BE2C (cell line): ENCODE measurements around the gene MRGPRX2.

Experiments used
- DNase-seq: peaks from one replicate; pipeline ENCODE4 v3.0.0-alpha.2; 2020
- H3K27me3 ChIP-seq: fragments of 250-450 bp; sonication (Bioruptor Pico); 2 replicates; pipeline ENCODE4 v1.5.1; 2020; ENCODE audit warnings: mild to moderate bottlenecking
- H3K36me3 ChIP-seq: fragments of 250-450 bp; sonication (Bioruptor Pico); 2 replicates; pipeline ENCODE4 v1.5.1; 2020; ENCODE audit warnings: mild to moderate bottlenecking
- H3K4me1 ChIP-seq: fragments of 250-450 bp; sonication (Bioruptor Pico); 2 replicates; pipeline ENCODE4 v1.5.1; 2020
- H3K4me3 ChIP-seq: 2 replicates; pipeline ENCODE4 v1.5.1; 2011; ENCODE audit warnings: low read depth, low read length
- H3K9me3 ChIP-seq: fragments of 250-450 bp; sonication (Bioruptor Pico); 2 replicates; pipeline ENCODE4 v1.5.1; 2020
- CTCF ChIP-seq: IDR thresholded peaks from 2 replicates; pipeline ENCODE4 v1.5.1; 2012; ENCODE audit warnings: mild to moderate bottlenecking, low read depth, low read length

Gene MRGPRX2

GRCh38 chr11:19018901-19019300, 41.6 kb downstream of the MRGPRX2 start:
- DNase-seq: no peak
- H3K4me3 ChIP-seq: no peak overlapping the region
- TF ChIP-seq CTCF: no peak

GRCh38 chr11:19013181-19013857, 47.2 kb downstream of the MRGPRX2 start:
- TF ChIP-seq CTCF: peak; percentile 35
- H3K4me1 ChIP-seq: no peaks in the 10 kb centered on the region
- no peak overlapping the region for H3K4me3 ChIP-seq
- H3K36me3 ChIP-seq: no peaks in the 10 kb centered on the region
- H3K27me3 ChIP-seq: no peaks in the 10 kb centered on the region
- DNase-seq: no peak
- no peaks in the 10 kb centered on the region for H3K9me3 ChIP-seq

More at GRCh38 chr11:19018901-19019300, 41.6 kb downstream of the MRGPRX2 start:
- Histone ChIP-seq H3K36me3 (no peaks in the 10 kb centered on the region), H3K4me1 (no peaks in the 10 kb centered on the region), H3K9me3 (no peaks in the 10 kb centered on the region), H3K27me3 (no peaks in the 10 kb centered on the region; the same call in 1 of the 2 replicates)

GRCh38 chr11:19012636-19013035, 47.9 kb downstream of the MRGPRX2 start:
- no peak for TF ChIP-seq CTCF
- Histone ChIP-seq H3K27me3 (no peaks in the 10 kb centered on the region), H3K4me1 (no peaks in the 10 kb centered on the region)

More at GRCh38 chr11:19012636-19013035, 47.9 kb downstream of the MRGPRX2 start:
- no peaks in the 10 kb centered on the region for H3K36me3 ChIP-seq
- no peak overlapping the region for H3K4me3 ChIP-seq
- no peak for DNase-seq
- no peaks in the 10 kb centered on the region for H3K9me3 ChIP-seq
